ENCODE measurements around the gene SUSD1.

The SUSD1 gene

DNA sequence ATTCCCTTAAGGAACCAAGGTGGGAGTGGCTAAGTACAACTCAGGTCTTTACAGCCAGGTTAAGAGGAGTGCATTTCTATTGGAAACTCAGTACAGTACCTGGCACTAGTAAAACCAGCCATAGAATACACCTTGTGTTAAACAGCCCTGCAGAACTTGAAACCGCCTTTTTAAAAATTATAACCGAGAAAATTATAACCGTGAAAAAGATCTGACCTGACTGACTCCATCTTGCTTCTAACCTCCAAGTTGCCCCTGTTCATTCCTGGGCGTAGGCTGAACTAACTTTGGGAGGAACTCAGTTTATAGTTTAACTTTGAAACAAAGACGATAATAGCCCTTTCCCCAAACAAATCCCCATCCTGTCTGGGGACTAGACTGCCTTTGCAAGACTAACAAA lies 132.3 kb downstream of the SUSD1 start:
- no peak for DNase-seq (ENCODE audit: low read depth, low spot score)

GRCh38 chr9:112042244-112042638 lies 132.9 kb downstream of the SUSD1 start:
- DNase-seq (ENCODE audit: low read depth, low spot score), result no peak

- DNase-seq (ENCODE audit: low read depth, low spot score), result peak; percentile 88
These were observed 133.4 kb downstream of the SUSD1 start for GRCh38 chr9:112041536-112042243.

DNA sequence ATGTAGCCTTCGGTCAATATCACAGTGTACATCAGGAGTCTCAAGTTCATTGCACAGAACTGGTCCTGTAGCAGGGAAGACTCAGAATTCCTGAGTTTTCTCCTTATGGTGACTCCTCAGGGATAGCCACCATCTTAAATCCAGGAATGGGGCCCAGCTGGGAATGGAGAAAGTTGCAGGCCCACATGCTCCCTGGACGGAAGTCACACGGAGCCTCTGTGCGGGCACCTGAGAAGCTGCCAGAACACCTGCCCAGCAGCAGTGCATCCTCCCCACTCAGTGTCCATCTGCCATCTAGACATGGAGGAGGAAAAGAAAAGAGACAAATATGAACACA lies 133.9 kb downstream of the SUSD1 start:
- DNase-seq (ENCODE audit: low read depth, low spot score), result no peak

DNA sequence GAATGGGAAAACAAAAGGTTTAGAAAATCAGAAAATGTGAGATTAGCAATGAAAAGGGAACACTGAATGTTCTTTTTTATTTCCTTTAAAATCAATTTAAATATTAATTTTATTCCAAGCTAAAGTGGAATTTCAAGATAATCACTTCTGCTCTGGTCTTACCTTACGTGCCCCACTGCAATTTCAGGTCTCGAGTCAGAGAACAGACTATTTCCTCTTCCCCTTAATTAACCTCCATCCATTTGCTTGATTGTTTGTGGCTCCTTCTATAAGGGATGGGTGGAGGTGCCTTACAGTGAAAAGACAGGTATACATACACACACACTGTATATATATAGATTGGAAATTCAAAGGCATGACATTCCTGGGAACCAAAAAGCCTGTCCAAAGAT lies 137.1 kb downstream of the SUSD1 start:
- DNase-seq (ENCODE audit: low read depth, low spot score), result no peak

- DNase-seq (ENCODE audit: low read depth, low spot score), result no peak
These were observed 137.6 kb downstream of the SUSD1 start for GRCh38 chr9:112037281-112038016.

DNA sequence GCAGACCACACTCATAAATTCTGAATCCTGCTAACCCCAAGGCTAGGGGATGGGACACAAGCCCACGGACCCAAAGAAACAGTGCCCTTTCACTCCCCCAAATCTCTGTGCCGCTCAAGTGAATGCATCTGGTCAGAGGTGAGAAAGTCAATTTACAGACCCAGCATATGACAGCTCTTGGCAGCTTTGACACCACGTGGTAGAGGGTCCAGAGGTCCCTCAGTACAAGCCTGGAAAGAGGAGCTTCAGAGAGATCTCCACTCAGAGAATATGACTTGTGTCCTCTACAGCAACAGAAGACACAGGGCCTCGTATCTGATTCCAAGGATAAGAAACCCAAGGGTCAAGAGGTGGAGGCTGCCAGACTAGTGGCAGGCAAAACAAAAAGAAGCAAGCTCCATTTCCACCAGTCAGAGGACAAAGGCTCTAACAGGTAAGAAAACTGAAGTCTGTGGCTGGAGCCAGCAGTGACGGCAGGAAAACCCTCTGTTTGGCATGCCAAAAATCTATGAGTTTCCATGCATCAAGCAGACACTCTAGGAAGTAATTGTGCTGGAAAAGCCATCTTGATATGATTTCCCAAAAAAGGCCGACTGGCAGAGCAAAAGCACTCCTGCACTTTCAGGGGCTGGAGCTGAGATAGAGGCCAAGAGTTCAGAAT lies 139.8 kb downstream of the SUSD1 start:
- no peak for DNase-seq (ENCODE audit: low read depth, low spot score)

GRCh38 chr9:112034216-112034611 lies 140.9 kb downstream of the SUSD1 start:
- DNase-seq (ENCODE audit: low read depth, low spot score), result no peak

- DNase-seq (ENCODE audit: low read depth, low spot score), result no peak
These were observed 141.6 kb downstream of the SUSD1 start for GRCh38 chr9:112033237-112034215.

- DNase-seq (ENCODE audit: low read depth, low spot score), result no peak
These were observed 142.4 kb downstream of the SUSD1 start for GRCh38 chr9:112032743-112033142.

DNA sequence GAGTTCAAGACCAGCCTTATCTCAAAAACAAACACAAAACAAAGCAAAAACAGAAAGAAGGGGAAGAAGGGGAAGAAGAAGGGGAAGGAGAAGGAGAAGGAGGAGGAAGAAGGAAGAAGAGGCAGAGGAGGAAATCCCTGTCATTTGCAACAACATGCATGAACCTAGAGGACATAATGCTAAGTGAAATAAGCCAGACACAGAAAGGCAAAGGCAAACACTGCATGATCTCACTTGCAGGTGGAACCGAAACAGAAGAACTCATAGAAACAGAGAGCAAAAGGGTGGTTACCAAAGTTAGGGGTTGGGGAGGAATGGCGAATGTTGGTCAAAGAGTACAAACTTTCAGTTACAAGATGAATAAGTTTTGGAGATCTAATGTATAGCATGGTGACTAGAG lies 143.1 kb downstream of the SUSD1 start:
- no peak for DNase-seq (ENCODE audit: low read depth, low spot score)

GRCh38 chr9:112031400-112031799 lies 143.7 kb downstream of the SUSD1 start:
- DNase-seq (ENCODE audit: low read depth, low spot score), result no peak

- peak; percentile 74 for DNase-seq (ENCODE audit: low read depth, low spot score)
These were observed 145.1 kb downstream of the SUSD1 start for GRCh38 chr9:112029921-112030444.

- DNase-seq (ENCODE audit: low read depth, low spot score), result no peak
These were observed 146.6 kb downstream of the SUSD1 start for GRCh38 chr9:112028242-112029221.

DNA sequence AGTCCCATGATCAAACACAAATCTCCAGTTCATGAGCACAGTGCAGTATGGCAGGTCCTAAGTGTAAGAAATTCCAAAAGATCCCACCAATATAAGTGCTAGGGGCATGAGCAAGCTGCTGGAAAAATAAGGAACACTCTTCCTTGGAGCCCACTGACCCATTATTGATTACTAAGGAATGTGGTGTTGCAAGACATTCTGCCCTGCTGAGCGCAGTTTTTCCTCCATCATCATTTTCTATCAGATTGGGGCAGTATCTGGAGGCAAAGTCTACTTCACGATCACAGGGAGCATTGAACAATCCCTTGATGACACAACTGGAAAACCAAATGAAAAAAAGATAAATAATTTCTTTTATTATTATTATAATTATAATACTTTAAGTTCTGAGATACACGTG lies 149.2 kb downstream of the SUSD1 start:
- no peak for DNase-seq (ENCODE audit: low read depth, low spot score)

- no peak for DNase-seq (ENCODE audit: low read depth, low spot score)
These were observed 153.4 kb downstream of the SUSD1 start for GRCh38 chr9:112021742-112022141.

- DNase-seq (ENCODE audit: low read depth, low spot score), result no peak
These were observed 154.2 kb downstream of the SUSD1 start for GRCh38 chr9:112020680-112021596.

DNA sequence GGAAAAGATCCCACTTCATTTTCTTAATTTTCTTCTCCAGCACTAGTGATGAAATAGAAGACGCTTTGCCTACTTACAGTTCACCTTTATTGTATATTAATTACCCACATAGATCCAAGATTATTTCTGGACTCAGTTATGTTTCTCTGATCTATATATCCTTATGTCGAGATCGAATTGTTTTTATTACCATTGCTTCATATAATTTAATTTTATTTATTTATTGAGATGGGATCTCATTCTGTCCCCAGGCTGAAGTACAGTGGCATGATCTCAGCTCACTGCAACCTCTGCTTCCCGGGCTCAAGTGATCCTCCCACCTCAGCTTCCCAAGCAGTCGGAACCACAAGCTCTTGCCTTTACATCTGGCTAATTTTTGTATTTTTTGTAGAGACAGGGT lies 157.2 kb downstream of the SUSD1 start:
- no peak for DNase-seq (ENCODE audit: low read depth, low spot score)

- DNase-seq (ENCODE audit: low read depth, low spot score), result no peak
These were observed 159.4 kb downstream of the SUSD1 start for GRCh38 chr9:112015736-112016135.

Measured in ELF-1 (cell line).